GM21737 (cell line): ENCODE data around the gene ADAMTSL2.

ENCODE experiments used
- ATAC-seq: cut with Tn5 transposase; IDR thresholded peaks from one replicate; pipeline ENCODE4 v1.9.1; 2021; ENCODE audit warnings: mild to moderate bottlenecking, moderate library complexity; ENCODE audit not compliant: unreplicated experiment

Gene ADAMTSL2

GRCh38 chr9:133618726-133619125 is 84.2 kb downstream of the ADAMTSL2 start:
- ATAC-seq, result no peak

- ATAC-seq, result no peak
Observed at GRCh38 chr9:133619791-133620190, 85.3 kb downstream of the ADAMTSL2 start.

- no peak for ATAC-seq
Observed at GRCh38 chr9:133621725-133622267, 87.3 kb downstream of the ADAMTSL2 start.

GRCh38 chr9:133622555-133622954 is 88.1 kb downstream of the ADAMTSL2 start:
- no peak for ATAC-seq
